HG02973 (cell line): ENCODE measurements around the gene ICAM3.

ENCODE experiments used
- ATAC-seq: cut with Tn5 transposase; IDR thresholded peaks from one replicate; pipeline ENCODE4 v1.9.1; 2021; ENCODE audit warnings: moderate library complexity; ENCODE audit not compliant: unreplicated experiment

Gene ICAM3

DNA sequence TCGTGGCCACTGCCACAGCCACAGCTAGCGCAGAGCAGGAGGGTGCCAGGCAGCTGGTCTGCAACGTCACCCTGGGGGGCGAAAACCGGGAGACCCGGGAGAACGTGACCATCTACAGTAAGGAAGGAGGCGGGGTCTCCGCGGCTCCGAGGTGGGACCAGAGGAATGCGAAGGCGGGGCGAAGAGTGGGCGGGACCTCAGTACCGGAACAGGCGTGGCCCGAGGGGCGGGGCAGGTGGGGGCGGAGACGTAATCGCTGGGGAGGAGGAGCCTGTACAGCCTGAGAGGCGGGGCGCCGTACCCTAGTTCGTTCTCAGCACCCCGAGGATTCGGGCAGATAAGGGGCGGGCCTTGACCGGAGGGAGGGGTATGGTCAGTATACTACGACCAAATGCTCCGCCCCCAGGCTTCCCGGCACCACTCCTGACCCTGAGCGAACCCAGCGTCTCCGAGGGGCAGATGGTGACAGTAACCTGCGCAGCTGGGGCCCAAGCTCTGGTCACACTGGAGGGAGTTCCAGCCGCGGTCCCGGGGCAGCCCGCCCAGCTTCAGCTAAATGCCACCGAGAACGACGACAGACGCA lies 47.1 kb downstream of the ICAM3 start:
- peak; percentile 40 for ATAC-seq

DNA sequence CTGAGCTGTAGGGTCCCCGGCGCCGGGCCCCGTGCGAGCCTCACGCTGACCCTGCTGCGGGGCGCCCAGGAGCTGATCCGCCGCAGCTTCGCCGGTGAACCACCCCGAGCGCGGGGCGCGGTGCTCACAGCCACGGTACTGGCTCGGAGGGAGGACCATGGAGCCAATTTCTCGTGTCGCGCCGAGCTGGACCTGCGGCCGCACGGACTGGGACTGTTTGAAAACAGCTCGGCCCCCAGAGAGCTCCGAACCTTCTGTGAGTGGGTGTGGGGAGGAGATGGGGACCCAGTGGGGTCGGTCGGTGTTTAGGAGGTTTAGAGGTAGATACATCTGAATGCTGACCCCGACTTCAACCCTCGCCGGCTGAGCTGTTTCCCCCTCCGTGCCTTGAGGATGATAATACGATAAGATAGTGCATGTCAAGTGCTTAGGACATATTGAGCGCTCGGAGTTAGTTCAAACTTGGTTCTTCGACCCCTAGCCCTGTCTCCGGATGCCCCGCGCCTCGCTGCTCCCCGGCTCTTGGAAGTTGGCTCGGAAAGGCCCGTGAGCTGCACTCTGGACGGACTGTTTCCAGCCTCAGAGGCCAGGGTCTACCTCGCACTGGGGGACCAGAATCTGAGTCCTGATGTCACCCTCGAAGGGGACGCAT lies 47.7 kb downstream of the ICAM3 start:
- no peak for ATAC-seq

DNA sequence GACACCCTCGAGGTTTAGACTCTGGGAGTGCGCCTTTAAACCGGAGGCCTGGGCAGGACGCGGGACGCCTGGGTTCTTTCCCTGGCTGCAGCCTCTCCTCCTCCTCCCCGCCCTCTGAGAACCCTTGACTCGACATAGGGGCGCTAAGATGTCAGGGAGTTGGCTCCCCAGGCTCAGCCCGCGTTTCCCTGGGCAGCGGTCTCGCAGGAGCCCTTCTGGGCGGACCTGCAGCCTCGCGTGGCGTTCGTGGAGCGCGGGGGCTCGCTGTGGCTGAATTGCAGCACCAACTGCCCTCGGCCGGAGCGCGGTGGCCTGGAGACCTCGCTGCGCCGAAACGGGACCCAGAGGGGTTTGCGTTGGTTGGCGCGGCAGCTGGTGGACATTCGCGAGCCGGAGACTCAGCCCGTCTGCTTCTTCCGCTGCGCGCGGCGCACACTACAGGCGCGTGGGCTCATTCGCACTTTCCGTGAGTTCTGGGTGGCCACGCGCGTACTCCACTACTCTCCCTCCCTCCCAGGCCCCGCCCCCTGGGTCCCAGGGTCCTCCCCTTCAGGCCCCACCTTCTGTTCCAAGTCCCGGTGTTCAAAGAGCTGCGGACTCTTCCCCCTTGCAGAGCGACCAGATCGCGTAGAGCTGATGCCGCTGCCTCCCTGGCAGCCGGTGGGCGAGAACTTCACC lies 48.4 kb downstream of the ICAM3 start:
- no peak for ATAC-seq

- no peak for ATAC-seq
Observed at GRCh38 chr19:10290357-10290875, 49.0 kb downstream of the ICAM3 start.

DNA sequence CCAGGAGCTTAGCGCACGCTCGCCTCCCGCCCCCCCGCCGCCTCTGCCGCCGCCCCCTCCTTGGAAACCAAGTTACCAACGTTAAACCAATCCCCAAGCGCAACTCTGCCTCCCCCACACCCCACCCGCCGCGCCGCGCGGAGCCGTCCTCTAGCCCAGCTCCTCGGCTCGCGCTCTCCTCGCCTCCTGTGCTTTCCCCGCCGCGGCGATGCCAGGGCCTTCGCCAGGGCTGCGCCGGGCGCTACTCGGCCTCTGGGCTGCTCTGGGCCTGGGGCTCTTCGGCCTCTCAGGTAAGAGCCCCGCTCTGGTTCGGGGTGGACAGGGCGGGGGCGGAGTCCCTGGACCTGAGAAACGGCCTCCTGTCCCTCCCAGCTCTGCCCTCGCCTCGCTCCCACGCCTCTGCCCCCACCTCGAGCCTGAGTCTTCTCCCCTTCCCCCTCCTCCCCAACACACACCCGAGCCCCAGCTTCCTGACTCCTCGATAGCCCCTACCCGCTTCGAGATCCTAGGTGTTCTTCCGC lies 49.5 kb downstream of the ICAM3 start, which contains the start of gene ICAM5:
ICAM5 (plus strand) TSS at position 117 of the 521 bp plus-strand sequence; CDS start at position 209, 92 bp downstream.
- no peak for ATAC-seq

GRCh38 chr19:10289167-10289835 lies 50.1 kb downstream of the ICAM3 start:
- ATAC-seq: no peak

GRCh38 chr19:10288662-10289166 lies 50.7 kb downstream of the ICAM3 start:
- ATAC-seq: no peak

- ATAC-seq: no peak
Observed at GRCh38 chr19:10286803-10287737, 52.4 kb downstream of the ICAM3 start, which contains the start of gene ICAM4. TSS of gene ICAM4 (plus strand) at chr19:10286955. CDS start at chr19:10287013, 58 bp downstream.

DNA sequence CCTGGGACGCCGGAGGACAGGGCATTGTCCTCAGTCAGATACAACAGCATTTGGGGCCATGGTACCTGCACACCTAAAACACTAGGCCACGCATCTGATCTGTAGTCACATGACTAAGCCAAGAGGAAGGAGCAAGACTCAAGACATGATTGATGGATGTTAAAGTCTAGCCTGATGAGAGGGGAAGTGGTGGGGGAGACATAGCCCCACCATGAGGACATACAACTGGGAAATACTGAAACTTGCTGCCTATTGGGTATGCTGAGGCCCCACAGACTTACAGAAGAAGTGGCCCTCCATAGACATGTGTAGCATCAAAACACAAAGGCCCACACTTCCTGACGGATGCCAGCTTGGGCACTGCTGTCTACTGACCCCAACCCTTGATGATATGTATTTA lies 54.0 kb downstream of the ICAM3 start:
- ATAC-seq: no peak

GRCh38 chr19:10284960-10285278 lies 54.5 kb downstream of the ICAM3 start:
- ATAC-seq: no peak

- ATAC-seq: no peak
Observed at GRCh38 chr19:10284065-10284959, 55.1 kb downstream of the ICAM3 start.
